Measurements from ENCODE around the gene NCOA3.
A peak's percentile ranks its signal among the peaks of the same experiment; 100 is the strongest.

NCOA3 gene

DNA sequence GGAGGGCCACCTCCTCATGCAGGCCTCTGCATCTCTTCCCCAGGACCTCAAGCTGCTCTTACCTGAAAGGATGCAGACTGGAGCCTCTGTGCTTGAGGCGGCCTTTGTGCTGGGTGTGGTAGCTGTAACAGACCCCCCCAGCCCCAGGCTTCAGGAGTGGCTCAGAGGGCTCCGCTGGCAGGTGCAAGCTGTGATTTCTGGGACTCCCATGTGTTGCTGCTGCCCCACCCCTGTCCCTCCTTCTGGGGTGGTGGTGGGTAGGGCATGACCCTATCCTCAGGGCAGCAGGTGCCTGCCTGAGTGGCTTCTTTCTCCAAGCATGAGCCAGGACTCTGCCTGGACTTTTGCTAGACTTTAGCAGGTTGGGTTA lies 162.4 kb downstream of the NCOA3 start:
- Histone ChIP-seq H3F3A (ENCODE audit: low read depth) (no peaks in the 10 kb centered on the region), H2AFZ (ENCODE audit: low read length) (peak overlapping the region; percentile 57; the same call in 1 of the 2 replicates), H3K9ac (ENCODE audit: low read depth, low read length, poor library complexity, severe bottlenecking) (no peak overlapping the region), H3K4me2 (ENCODE audit: low read depth, low read length, poor library complexity, severe bottlenecking) (no peak overlapping the region), H4K20me1 (ENCODE audit: insufficient read depth, low read length, poor library complexity, severe bottlenecking) (no peaks in the 10 kb centered on the region), H3K4me3 (ENCODE audit: low read length, poor library complexity, severe bottlenecking) (no peak overlapping the region), H3K79me2 (ENCODE audit: insufficient read depth, low read length) (no peaks in the 10 kb centered on the region), H3K4me1 (ENCODE audit: insufficient read depth, low read length, poor library complexity, severe bottlenecking) (no peaks in the 10 kb centered on the region), H3K27me3 (ENCODE audit: insufficient read depth, low read length, poor library complexity, severe bottlenecking) (no peaks in the 10 kb centered on the region), H3K36me3 (ENCODE audit: insufficient read depth, low read length) (no peaks in the 10 kb centered on the region), H3K9me3 (ENCODE audit: insufficient read depth, low read depth, low read length) (no peaks in the 10 kb centered on the region), H3K9me2 (replicated peaks; ENCODE audit: low read depth, low read length) (no peaks in the 10 kb centered on the region)
- peak; percentile 8; the same call in 1 of the 2 replicates for TF ChIP-seq CTCF (conservative IDR thresholded peaks at IDR 0.05; ENCODE audit: low read length)
- no peak for TF ChIP-seq EZH2phosphoT487 (IDR thresholded peaks at IDR 0.05; ENCODE audit: borderline replicate concordance)

DNA sequence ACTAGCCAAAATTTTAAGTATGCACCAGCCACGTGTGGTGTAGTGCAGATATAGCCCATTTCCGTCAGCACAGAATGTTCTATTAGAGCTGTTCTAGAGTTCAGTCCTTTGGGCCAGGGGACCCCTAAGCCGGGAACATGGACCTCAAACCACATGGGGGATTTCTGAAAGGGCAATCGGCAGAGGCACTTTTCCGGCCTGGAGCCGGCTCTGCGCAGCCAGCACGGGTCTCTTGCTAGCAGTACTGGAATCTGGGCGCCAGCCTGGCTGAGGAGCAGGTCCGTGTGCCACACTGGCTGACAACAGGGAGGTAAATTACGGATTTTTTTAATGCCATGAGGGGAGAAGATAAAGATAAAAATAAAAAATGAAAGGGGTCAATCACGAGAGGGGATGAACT lies 163.1 kb downstream of the NCOA3 start:
- Histone ChIP-seq H3K9me2 (replicated peaks; ENCODE audit: low read depth, low read length) (no peaks in the 10 kb centered on the region), H3K27me3 (ENCODE audit: insufficient read depth, low read length, poor library complexity, severe bottlenecking) (no peaks in the 10 kb centered on the region), H3F3A (ENCODE audit: low read depth) (no peaks in the 10 kb centered on the region), H2AFZ (ENCODE audit: low read length) (no peak overlapping the region), H3K4me2 (ENCODE audit: low read depth, low read length, poor library complexity, severe bottlenecking) (no peak overlapping the region), H3K9me3 (ENCODE audit: insufficient read depth, low read depth, low read length) (no peaks in the 10 kb centered on the region), H3K4me3 (ENCODE audit: low read length, poor library complexity, severe bottlenecking) (no peak overlapping the region), H3K4me1 (ENCODE audit: insufficient read depth, low read length, poor library complexity, severe bottlenecking) (no peaks in the 10 kb centered on the region), H3K9ac (ENCODE audit: low read depth, low read length, poor library complexity, severe bottlenecking) (no peak overlapping the region), H3K79me2 (ENCODE audit: insufficient read depth, low read length) (no peaks in the 10 kb centered on the region), H3K36me3 (ENCODE audit: insufficient read depth, low read length) (no peaks in the 10 kb centered on the region), H4K20me1 (ENCODE audit: insufficient read depth, low read length, poor library complexity, severe bottlenecking) (no peaks in the 10 kb centered on the region)
- TF ChIP-seq EZH2phosphoT487 (IDR thresholded peaks at IDR 0.05; ENCODE audit: borderline replicate concordance) (no peak), CTCF (conservative IDR thresholded peaks at IDR 0.05; ENCODE audit: low read length) (no peak)

- no peak overlapping the region for H3K4me3 ChIP-seq (ENCODE audit: low read length, poor library complexity, severe bottlenecking)
- H3K36me3 ChIP-seq (ENCODE audit: insufficient read depth, low read length) = no peaks in the 10 kb centered on the region
- no peaks in the 10 kb centered on the region for H3K9me2 ChIP-seq (replicated peaks; ENCODE audit: low read depth, low read length)
- TF ChIP-seq CTCF (conservative IDR thresholded peaks at IDR 0.05; ENCODE audit: low read length) (no peak), EZH2phosphoT487 (IDR thresholded peaks at IDR 0.05; ENCODE audit: borderline replicate concordance) (no peak)
- no peak overlapping the region for H3K4me2 ChIP-seq (ENCODE audit: low read depth, low read length, poor library complexity, severe bottlenecking)
- H3F3A ChIP-seq (ENCODE audit: low read depth) = no peaks in the 10 kb centered on the region
- no peak overlapping the region for H3K9ac ChIP-seq (ENCODE audit: low read depth, low read length, poor library complexity, severe bottlenecking)
- H4K20me1 ChIP-seq (ENCODE audit: insufficient read depth, low read length, poor library complexity, severe bottlenecking) = no peaks in the 10 kb centered on the region
- H2AFZ ChIP-seq (ENCODE audit: low read length) = no peak overlapping the region
- H3K9me3 ChIP-seq (ENCODE audit: insufficient read depth, low read depth, low read length) = no peaks in the 10 kb centered on the region
- no peaks in the 10 kb centered on the region for H3K4me1 ChIP-seq (ENCODE audit: insufficient read depth, low read length, poor library complexity, severe bottlenecking)
- H3K79me2 ChIP-seq (ENCODE audit: insufficient read depth, low read length) = no peaks in the 10 kb centered on the region
- no peaks in the 10 kb centered on the region for H3K27me3 ChIP-seq (ENCODE audit: insufficient read depth, low read length, poor library complexity, severe bottlenecking)
Measured at GRCh38 chr20:47665221-47665991, 163.7 kb downstream of the NCOA3 start.
